Hepatocyte (in vitro differentiated cells): Measurements from ENCODE around the gene NOSTRIN. TPM values are rescaled to one million over a fixed set of nuclear protein-coding genes. Genes with fewer than 3 reads are reported as not detected.
"Not testable (repeated sequence)": the region's sequence is repeated elsewhere in the genome, so short reads cannot be mapped to it uniquely, and the experiment has no call there.

Experiments
- DNase-seq: peaks from one replicate; pipeline ENCODE4 v3.0.0-alpha.2; 2016; ENCODE audit warnings: low spot score
- H2AFZ ChIP-seq: fragments of 200-600 bp; sonication (generic); 2 replicates; pipeline ENCODE4 v1.6.0; 2016; ENCODE audit warnings: antibody characterized with exemption, mild to moderate bottlenecking
- H3K27ac ChIP-seq: fragments of 200-600 bp; sonication (generic); 2 replicates; pipeline ENCODE4 v1.5.1; 2016; ENCODE audit warnings: mild to moderate bottlenecking
- H3K27me3 ChIP-seq: fragments of 200-600 bp; sonication (generic); 2 replicates; pipeline ENCODE4 v1.6.1; 2016
- H3K36me3 ChIP-seq: fragments of 200-600 bp; sonication (generic); replicated peaks from 2 replicates; pipeline ENCODE4 v1.5.1; 2016; ENCODE audit warnings: low read depth; ENCODE audit not compliant: insufficient read depth
- H3K4me1 ChIP-seq: fragments of 200-600 bp; sonication (generic); 2 replicates; pipeline ENCODE4 v1.5.1; 2016; ENCODE audit warnings: mild to moderate bottlenecking, moderate library complexity; ENCODE audit not compliant: insufficient read depth
- H3K4me2 ChIP-seq: fragments of 200-600 bp; sonication (generic); 2 replicates; pipeline ENCODE4 v1.6.0; 2016
- H3K4me3 ChIP-seq: fragments of 200-600 bp; sonication (generic); 2 replicates; pipeline ENCODE4 v1.5.1; 2016; ENCODE audit warnings: mild to moderate bottlenecking
- H3K79me2 ChIP-seq: fragments of 200-600 bp; sonication (generic); 2 replicates; pipeline ENCODE4 v1.6.0; 2017; ENCODE audit warnings: mild to moderate bottlenecking
- H3K9me2 ChIP-seq: fragments of 200-600 bp; sonication (generic); replicated peaks from 2 replicates; pipeline ENCODE4 v1.6.0; 2017; ENCODE audit warnings: mild to moderate bottlenecking; ENCODE audit not compliant: insufficient read depth
- H3K9me3 ChIP-seq: fragments of 200-600 bp; sonication (generic); 2 replicates; pipeline ENCODE4 v1.5.1; 2016; ENCODE audit warnings: low read depth, mild to moderate bottlenecking
- H4K20me1 ChIP-seq: fragments of 200-600 bp; sonication (generic); 2 replicates; pipeline ENCODE4 v1.6.0; 2016; ENCODE audit warnings: mild to moderate bottlenecking; ENCODE audit not compliant: insufficient read depth, poor library complexity, severe bottlenecking
- CTCF ChIP-seq: fragments of 200-600 bp; sonication (generic); IDR thresholded peaks from 2 replicates; pipeline ENCODE4 v1.5.1; 2016; ENCODE audit warnings: antibody characterized with exemption, mild to moderate bottlenecking; ENCODE audit not compliant: poor library complexity
- EZH2 ChIP-seq: fragments of 200-600 bp; sonication (generic); IDR thresholded peaks from 2 replicates; pipeline ENCODE4 v1.6.1; 2016; ENCODE audit warnings: antibody characterized with exemption, mild to moderate bottlenecking, borderline replicate concordance
- EZH2phosphoT487 ChIP-seq: fragments of 200-600 bp; sonication (generic); IDR thresholded peaks from one replicate; pipeline ENCODE4 v1.6.1; 2018; ENCODE audit warnings: antibody characterized with exemption, mild to moderate bottlenecking, low read depth, moderate library complexity; ENCODE audit not compliant: unreplicated experiment, severe bottlenecking
- WGBS: methylation state at CpG from one replicate; pipeline ENCODE4 v1.1.6; 2016; ENCODE audit warnings: low lambda C conversion rate; ENCODE audit errors: missing lambda C conversion rate; 5-methylcytosine and 5-hydroxymethylcytosine counted together
- polyA plus RNA-seq: library from polyadenylated mRNA; unstranded; fragments of >200 nt; fragmentation: Nextera tagmentation; extraction: Ambion mirVana; gene quantifications from 2 replicates; pipeline ENCODE4 v1.2.1, GENCODE V29; 2016
- total RNA-seq: library from RNA; depleted of rRNA; stranded (reverse); fragments of >200 nt; gene quantifications from 2 replicates; pipeline ENCODE4 v1.2.3, GENCODE V29; 2014

The NOSTRIN gene
- total and polyA plus RNA-seq, 2 experiments from 2014 or later = 10.1 to 10.7 TPM

GRCh38 chr2:168855601-168856000 lies 53.2 kb downstream of the NOSTRIN start:
- Histone ChIP-seq H3K4me3 (no peak overlapping the region), H3K36me3 (no peaks in the 10 kb centered on the region), H3K9me3 (no peaks in the 10 kb centered on the region), H3K27ac (no peak overlapping the region), H3K27me3 (no peaks in the 10 kb centered on the region), H3K9me2 (no peaks in the 10 kb centered on the region), H3K4me2 (no peak overlapping the region), H3K4me1 (no peaks in the 10 kb centered on the region), H3K79me2 (no peaks in the 10 kb centered on the region), H2AFZ (no peak overlapping the region), H4K20me1 (no peaks in the 10 kb centered on the region)
- no peak for TF ChIP-seq EZH2phosphoT487
- no peak for TF ChIP-seq EZH2
- TF ChIP-seq CTCF = no peak
- 92% methylated on average over 3 of the region's 3 CpGs for WGBS
- DNase-seq = no peak

- WGBS = 92% methylated on average over 2 of the region's 2 CpGs
- no peak overlapping the region for H3K4me3 ChIP-seq
- H3K79me2 ChIP-seq = no peaks in the 10 kb centered on the region
- no peaks in the 10 kb centered on the region for H3K27me3 ChIP-seq
- no peaks in the 10 kb centered on the region for H3K9me2 ChIP-seq
- DNase-seq = no peak
- no peak overlapping the region for H3K27ac ChIP-seq
- H3K4me2 ChIP-seq = no peak overlapping the region
- no peaks in the 10 kb centered on the region for H3K36me3 ChIP-seq
- TF ChIP-seq EZH2 (no peak), EZH2phosphoT487 (no peak), CTCF (no peak)
- no peak overlapping the region for H2AFZ ChIP-seq
- no peaks in the 10 kb centered on the region for H4K20me1 ChIP-seq
- H3K4me1 ChIP-seq = no peaks in the 10 kb centered on the region
- no peaks in the 10 kb centered on the region for H3K9me3 ChIP-seq
These were observed 55.7 kb downstream of the NOSTRIN start for GRCh38 chr2:168858146-168858545.

GRCh38 chr2:168867164-168867563 lies 64.7 kb downstream of the NOSTRIN start:
- H3K36me3 ChIP-seq, H3K4me3 ChIP-seq, H3K4me2 ChIP-seq, H3K9me2 ChIP-seq, H3K27me3 ChIP-seq, H3K27ac ChIP-seq, DNase-seq, H4K20me1 ChIP-seq, H3K9me3 ChIP-seq, H3K79me2 ChIP-seq, H3K4me1 ChIP-seq, H2AFZ ChIP-seq: not testable (repeated sequence)
- WGBS = 100% methylated on average over 1 of the region's 1 CpG

GRCh38 chr2:168870369-168870768 lies 67.9 kb downstream of the NOSTRIN start:
- not testable (repeated sequence) for DNase-seq, H4K20me1 ChIP-seq, H3K27ac ChIP-seq, H2AFZ ChIP-seq, H3K36me3 ChIP-seq, H3K9me3 ChIP-seq, H3K4me1 ChIP-seq, H3K79me2 ChIP-seq, H3K9me2 ChIP-seq, H3K4me2 ChIP-seq, H3K4me3 ChIP-seq, H3K27me3 ChIP-seq
- WGBS = 79% methylated on average over 1 of the region's 1 CpG

GRCh38 chr2:168870824-168871223 lies 68.4 kb downstream of the NOSTRIN start:
- 93% methylated on average over 4 of the region's 4 CpGs for WGBS
- not testable (repeated sequence) for H3K27ac ChIP-seq, H3K36me3 ChIP-seq, H3K79me2 ChIP-seq, DNase-seq, H3K4me2 ChIP-seq, H3K4me3 ChIP-seq, H3K9me3 ChIP-seq, H3K9me2 ChIP-seq, H3K27me3 ChIP-seq, H4K20me1 ChIP-seq, H2AFZ ChIP-seq, H3K4me1 ChIP-seq
